Activated T-cell treated with anti-CD3 and anti-CD28 coated beads for 1 hour (primary cell): ENCODE results near the gene PDGFA.

ENCODE experiments used
- DNase-seq: peaks from one replicate; pipeline ENCODE4 v3.0.0-alpha.2; 2020; ENCODE audit warnings: low read depth

The PDGFA gene

GRCh38 chr7:519484-520390 is at the start of gene PDGFA:
Gene PDGFA (minus strand): TSS chr7:519846. CDS start chr7:519001, 845 bp downstream.
- no peak for DNase-seq

GRCh38 chr7:568031-568951 is 48.6 kb upstream of the PDGFA start:
- DNase-seq: no peak

GRCh38 chr7:567305-567883 is 47.7 kb upstream of the PDGFA start:
- no peak for DNase-seq

- no peak for DNase-seq
Observed at GRCh38 chr7:566100-566499, 46.5 kb upstream of the PDGFA start.

GRCh38 chr7:564176-564865 is 44.7 kb upstream of the PDGFA start:
- no peak for DNase-seq

GRCh38 chr7:563629-564170 is 44.1 kb upstream of the PDGFA start:
- no peak for DNase-seq

GRCh38 chr7:562789-563628 is 43.4 kb upstream of the PDGFA start:
- no peak for DNase-seq

- no peak for DNase-seq
Observed at GRCh38 chr7:562374-562675, 42.7 kb upstream of the PDGFA start.

- DNase-seq: no peak
Observed at GRCh38 chr7:561631-562373, 42.2 kb upstream of the PDGFA start.

- DNase-seq: no peak
Observed at GRCh38 chr7:560966-561630, 41.5 kb upstream of the PDGFA start.

GRCh38 chr7:559396-559705 is 39.7 kb upstream of the PDGFA start:
- no peak for DNase-seq

- DNase-seq: no peak
Observed at GRCh38 chr7:557558-557881, 37.9 kb upstream of the PDGFA start.

GRCh38 chr7:556837-557557 is 37.4 kb upstream of the PDGFA start:
- no peak for DNase-seq

GRCh38 chr7:556291-556826 is 36.7 kb upstream of the PDGFA start:
- DNase-seq: no peak

GRCh38 chr7:555551-556160 is 36.0 kb upstream of the PDGFA start:
- DNase-seq: no peak

- no peak for DNase-seq
Observed at GRCh38 chr7:553636-554111, 34.0 kb upstream of the PDGFA start.

GRCh38 chr7:552868-553635 is 33.4 kb upstream of the PDGFA start:
- DNase-seq: no peak
